GM13977 (cell line): ENCODE data around the gene MCF2L.

ENCODE experiments used
- DNase-seq: peaks from one replicate; pipeline ENCODE4 v3.0.0; 2012; ENCODE audit warnings: low spot score
- CTCF ChIP-seq: IDR thresholded peaks from 2 replicates; pipeline ENCODE4 v1.5.1; 2012; ENCODE audit warnings: mild to moderate bottlenecking, control low read depth; ENCODE audit not compliant: insufficient read depth; ENCODE audit errors: extremely low read depth, missing control alignments
- in situ Hi-C: fragments of 300-500 bp; cut with MboI; formaldehyde crosslinking; loops from one replicate; pipeline ENCODE4 v1.12.0; 2022; ENCODE audit warnings: low sequenced_read_pairs, low pct_unique_long_range_greater_than_20kb, mixed read lengths, inconsistent platforms; ENCODE audit not compliant: unreplicated experiment

MCF2L gene

GRCh38 chr13:113069861-113070805 lies 101.1 kb downstream of the MCF2L start:
- no peak for TF ChIP-seq CTCF
- in situ Hi-C loops = no loop called here
- no peak for DNase-seq

GRCh38 chr13:113070855-113071254 lies 101.8 kb downstream of the MCF2L start:
- no peak for DNase-seq
- in situ Hi-C loops = no loop called here

GRCh38 chr13:113072376-113072775 lies 103.4 kb downstream of the MCF2L start:
- no peak for DNase-seq
- no peak for TF ChIP-seq CTCF
- in situ Hi-C loops = no loop called here

More at GRCh38 chr13:113070855-113071254, 101.8 kb downstream of the MCF2L start:
- TF ChIP-seq CTCF = no peak

GRCh38 chr13:113073942-113074341 lies 104.9 kb downstream of the MCF2L start:
- no peak for TF ChIP-seq CTCF
- in situ Hi-C loops = no loop called here
- DNase-seq = no peak

- in situ Hi-C loops = no loop called here
- DNase-seq = no peak
- no peak for TF ChIP-seq CTCF
Observed at GRCh38 chr13:113074401-113074800, 105.4 kb downstream of the MCF2L start.

GRCh38 chr13:113074876-113075275 lies 105.9 kb downstream of the MCF2L start:
- in situ Hi-C loops = no loop called here
- no peak for DNase-seq
- TF ChIP-seq CTCF = no peak
